AG08395 (cell line): ENCODE results near the gene GPR176.
"Not testable (repeated sequence)": the region's sequence is repeated elsewhere in the genome, so short reads cannot be mapped to it uniquely, and the experiment has no call there.

ENCODE experiments used
- DNase-seq: peaks from one replicate; pipeline ENCODE4 v3.0.0; 2012; ENCODE audit warnings: mixed read lengths, low spot score

GPR176 gene

DNA sequence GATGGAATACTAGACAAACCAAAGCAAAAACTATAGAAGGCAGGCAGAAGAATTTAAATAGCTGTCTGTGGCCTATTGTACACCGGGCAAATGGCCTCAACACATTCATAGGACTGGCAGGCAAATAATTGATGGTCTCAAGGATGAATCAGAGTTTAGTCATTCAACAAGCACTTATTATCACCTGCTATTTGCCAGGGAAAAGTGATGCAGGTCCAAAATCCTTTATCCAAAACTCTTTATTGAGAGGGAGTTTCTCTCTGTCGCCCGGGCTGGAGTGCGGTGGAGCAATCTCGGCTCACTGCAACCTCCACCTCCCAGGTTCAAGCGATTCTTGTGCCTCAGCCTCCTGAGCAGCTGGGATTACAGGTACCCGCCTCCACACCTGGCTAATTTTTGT is 16.1 kb upstream of the GPR176 start:
- no peak for DNase-seq

DNA sequence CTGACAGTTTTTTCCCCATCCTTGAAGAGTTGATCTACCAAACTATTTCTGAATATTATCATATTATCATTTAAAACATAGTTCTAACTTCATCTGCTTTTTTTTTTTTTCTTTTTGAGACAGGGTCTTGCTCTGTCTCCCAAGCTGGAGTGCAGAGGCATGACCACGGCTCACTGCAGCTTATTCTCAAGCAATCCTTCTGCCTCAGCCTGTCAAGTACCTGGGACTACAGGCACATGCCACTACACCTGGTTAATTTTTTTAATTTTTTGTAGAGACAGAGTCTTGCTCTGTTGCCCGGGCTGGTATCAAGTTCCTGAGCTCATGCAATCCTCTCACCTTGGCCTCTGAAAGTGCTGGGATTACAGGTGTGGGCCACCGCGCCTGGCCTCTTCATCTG is 15.2 kb upstream of the GPR176 start:
- DNase-seq, result no peak

DNA sequence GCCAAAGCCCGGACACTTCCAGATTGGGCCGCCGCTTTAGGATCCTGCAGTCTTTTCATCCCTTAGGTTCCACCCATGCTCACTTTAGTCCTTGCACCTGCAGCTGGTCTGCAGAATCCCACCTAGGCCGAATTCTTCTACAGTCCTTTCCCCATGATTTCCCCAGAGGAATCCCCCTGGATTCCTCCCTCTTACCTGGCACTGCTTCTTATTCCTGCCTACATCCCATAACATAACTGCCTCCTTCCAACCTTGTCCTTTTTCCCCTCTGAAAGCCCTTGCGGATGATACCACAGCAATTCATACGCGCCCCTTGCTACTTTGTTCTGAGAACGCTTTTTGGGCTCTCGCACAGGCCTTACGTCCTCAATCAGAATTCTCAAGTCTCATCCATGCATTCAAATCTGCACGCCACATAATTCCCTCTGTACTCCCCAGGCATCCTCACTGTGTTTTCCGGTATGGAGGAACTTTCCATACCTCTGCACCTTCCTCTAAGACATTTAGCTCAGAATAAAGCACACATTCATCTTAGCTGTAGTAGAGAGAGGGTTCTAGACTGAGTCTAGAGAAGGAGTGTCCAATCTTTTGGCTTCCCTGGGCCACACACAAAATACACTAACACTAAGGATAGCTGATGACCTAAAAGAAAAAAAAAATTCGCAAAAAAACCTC is 14.5 kb upstream of the GPR176 start:
- no peak for DNase-seq

DNA sequence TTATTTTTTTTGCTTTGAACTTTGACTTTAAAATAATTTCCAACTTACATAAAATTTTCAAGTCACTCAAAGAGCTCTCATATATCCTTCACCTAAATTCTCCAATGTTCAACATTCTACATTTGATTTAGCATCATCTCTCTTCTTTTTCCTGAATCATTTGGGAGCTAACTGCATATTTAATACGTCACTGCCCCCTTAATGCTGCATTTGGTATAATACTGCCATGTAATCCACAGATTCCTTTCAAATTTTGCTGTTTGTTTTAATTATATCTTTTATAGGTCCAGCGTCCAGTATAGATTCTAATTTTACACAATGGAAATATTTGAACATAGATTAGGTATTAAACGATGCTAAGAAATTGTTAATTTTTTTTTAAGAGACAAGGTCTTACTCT is 11.5 kb upstream of the GPR176 start:
- DNase-seq, result no peak

DNA sequence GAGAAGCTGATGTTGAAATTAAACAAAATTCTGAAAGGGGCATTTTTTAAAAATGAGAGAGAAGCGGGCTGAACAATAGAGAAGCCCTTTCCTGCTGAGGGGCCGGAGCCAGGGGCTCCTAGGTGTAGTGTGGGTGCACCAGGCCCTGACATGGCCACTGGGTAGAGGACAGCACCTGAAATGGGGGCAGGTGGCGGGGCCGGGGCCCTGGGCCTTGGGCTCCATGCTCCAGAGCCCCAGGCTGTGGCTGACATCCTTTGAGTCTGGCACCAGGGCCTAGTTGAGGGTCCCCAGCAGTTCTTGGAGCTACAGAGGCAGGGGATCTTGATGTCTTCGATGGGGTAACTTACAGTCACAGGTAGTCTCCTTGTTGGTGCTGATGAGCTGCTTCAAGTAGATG is 6.5 kb upstream of the GPR176 start:
- DNase-seq, result no peak

DNA sequence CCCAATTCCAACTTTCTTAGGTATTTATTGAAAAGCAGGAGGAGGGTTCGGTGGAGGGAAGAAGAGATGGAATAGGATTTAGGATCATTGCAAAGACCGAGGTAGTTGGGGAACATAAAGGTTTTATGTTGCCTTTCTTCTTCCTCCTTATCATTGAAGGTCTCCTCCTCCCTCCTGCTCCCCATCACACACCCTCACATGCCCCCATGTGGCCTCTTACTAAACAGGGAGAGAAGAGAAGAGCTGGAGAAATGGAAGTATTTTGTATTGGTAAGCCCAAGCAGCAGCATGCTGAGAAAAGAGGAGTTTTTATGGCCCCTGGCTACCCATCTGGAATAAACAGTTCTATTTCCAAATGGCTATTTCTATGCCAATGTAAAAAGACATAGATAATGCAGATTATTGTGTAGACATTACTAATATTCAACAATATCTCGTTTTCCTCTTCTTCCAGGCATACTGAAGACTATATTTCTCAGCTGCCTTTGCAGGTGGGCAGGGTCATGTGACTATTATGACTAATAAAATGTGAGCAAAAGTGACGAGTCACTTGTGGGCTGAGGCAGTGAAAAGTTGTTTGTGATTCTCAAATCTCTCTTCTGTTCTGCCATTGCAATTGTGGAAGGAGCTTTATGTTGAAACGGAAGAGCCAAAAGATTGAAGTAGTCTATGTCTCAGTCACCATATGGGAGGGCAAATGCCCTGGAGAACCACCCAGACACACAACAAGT is 5.2 kb upstream of the GPR176 start:
- no peak for DNase-seq

DNA sequence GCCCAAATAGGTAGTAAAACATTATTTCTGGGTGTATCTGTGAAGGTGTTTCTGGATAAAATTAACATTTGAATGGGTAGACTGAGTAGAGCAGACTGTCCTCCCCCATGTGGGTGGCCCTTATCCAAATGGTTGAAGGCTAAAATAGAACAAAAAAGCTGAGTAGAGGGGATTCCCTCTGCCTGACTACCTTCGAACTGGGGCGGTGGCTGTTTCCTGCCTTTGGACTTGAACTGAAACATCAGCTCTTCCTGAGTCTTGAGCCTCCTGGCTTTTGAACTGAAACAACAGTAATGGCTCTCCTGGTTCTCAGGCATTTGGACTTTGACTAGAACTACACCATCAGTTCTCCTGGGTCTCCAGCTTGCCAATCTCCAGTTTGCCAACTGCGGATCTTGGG is 4.4 kb upstream of the GPR176 start:
- no peak for DNase-seq

DNA sequence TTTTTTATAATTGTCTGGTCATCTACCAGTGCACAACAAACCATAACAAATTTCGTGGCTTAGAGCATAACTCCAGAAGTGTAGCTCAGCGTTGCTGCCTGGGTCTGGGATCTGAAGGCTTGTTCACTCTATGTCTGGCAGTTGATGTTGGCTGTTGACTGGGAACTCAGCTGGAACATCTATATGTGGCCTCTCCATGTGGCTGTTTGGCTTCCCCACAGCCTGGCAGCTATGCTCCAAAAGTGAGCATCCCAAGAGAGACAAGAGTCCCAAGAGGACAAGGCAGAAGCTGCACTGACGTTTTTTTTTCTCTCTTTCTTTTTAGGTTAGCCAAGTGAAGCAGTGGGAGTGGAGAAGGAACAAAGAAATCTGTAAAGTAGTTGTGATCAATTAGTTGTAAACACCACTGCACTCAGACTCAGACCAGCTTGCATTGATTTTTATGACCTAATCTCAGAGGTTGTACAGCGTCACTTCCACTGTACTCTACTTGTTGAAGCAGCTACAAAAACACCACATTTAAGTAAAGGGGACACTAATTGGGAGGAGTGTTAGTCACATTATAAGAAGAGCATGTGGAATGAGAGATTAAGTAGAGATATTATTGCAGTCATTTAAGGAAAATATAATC is 2.5 kb upstream of the GPR176 start:
- DNase-seq, result no peak

DNA sequence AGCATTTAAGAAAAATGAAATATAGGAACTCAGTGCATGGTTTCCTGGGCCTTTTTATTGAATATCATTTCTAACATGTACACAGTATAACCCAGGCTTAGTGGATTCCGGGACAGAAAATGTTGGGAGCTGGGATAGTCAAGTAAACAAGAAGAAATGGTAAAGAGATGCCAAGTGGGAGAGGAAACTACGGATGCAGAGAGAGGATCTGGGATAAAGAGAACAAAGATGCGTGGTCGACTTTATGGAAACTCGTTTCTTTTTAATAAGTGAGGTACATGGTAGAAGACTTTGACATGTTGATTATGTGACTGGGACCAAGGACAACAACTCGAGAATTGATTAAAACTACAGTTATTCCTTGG is 1.2 kb upstream of the GPR176 start:
- no peak for DNase-seq

DNA sequence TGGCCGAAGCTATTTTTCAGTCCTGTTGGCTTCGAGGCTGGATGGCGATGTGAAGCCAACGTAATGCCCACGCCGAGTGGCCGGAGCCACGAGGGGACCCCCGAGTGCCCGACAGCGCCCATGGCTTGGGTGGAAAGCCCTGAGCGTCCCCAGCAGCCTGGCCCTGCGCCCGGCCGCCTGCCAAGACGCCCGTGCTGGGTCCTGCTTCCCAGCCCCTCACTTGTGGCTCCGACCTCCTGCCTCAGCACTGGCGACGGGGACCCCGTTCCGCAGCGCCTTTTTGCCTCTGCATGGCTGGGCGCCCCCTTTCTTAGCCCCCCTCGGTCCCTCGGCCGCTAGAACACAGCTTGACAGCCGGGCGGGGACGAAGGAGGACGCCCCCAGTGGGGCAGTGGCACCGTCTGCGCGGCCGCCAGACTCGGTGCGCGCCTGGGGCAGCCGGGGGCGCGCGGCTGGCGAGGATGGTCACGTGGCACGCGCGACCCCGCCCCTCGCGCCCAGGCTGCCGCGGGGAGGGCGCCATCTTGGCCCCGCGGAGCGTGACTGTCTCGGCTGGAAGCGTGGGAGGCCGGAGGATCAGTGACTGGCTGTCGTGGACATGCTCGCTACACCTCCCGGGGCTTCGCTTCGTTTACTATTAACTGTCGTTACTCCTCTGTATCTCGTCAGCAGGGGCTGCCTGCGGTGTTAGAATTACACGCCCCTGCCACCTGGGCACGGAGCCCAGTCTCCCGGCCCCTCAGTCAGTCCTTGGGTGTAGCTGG is 626 bp upstream of the GPR176 start:
- peak; percentile 82 for DNase-seq

DNA sequence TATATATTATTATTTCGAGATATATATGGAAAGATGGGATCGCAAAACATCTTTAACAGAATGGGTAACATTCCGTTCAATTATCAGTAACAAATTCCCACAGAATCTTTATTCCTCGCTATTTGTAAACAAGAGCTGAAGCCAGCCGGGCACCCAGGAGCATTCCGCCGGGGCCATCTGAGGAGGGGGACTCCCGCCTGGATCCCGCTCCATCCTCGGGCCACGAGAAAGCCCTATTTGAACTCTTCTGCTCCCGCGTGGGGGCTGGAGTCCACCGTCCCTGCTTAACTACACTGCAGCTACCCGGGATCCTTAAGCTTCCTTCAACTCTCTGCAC is 687 bp downstream of the GPR176 start:
- DNase-seq, result peak; percentile 16

DNA sequence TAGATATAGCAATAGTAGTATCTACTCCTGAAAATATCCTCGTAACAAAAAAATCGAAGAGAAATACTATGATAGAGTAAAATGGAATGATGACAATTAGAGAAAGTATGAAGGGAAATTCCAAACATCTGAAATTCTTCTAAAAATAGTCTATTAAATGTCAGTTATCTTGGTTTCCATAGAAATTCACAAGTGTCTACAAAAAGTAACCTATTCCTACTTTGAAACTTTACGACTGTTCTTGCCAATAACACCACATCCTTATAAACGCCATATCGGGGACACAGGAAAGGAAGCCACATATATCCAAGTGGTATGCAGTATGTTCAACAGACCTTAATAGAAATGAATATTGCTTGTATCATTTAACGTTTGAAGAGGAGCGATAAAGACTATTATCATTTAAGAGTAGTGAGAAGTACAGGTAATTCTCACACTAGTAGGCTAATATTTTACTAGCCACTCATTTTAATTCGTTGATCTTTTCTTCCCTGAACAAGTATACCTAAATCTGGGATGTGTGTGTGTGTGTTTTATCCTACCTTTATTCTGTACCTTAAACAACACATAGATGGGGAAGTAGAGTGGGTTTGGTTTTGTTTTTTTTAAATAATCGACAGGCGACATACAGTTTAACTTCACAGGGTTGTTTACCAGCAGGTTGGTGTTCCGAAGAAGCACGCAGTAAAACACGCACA is 1.2 kb downstream of the GPR176 start:
- peak; percentile 76 for DNase-seq

DNA sequence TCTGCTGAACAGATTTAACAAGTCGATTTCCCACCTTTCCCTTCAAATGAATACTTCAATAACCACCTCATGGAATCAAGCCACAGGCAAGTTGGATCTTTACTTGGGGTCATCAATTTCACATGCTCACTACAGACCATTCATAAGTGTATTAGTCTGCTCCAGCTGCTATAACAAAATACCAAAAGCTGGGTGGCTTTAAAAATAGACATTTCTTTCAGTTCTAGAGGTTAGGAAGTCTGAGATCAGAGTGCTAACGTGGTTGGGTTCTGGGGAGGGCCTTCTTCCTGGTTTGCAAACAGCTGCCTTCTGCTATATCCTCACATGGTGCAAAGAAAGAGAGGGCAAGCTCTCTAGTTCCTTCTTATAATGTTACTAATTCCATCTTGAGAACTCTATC is 5.1 kb downstream of the GPR176 start:
- no peak for DNase-seq

DNA sequence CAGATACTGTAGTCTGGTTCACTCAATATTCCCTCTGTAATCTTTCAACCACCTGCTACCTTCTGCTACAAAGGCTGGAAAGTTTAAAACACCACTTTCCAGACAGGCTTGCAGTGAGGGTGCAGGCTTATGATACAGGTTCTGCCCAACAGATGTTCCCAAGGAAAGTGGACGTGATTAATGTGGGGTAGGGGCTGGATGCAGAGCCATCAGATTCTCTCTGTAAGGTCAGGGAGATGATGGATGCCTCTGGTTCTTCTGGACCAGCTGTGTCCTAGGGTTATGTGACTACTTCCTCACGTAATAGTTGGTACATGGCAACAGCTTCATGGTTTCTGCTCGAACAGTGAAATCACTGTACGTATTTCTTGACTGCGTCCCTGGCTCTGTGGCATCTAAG is 11.1 kb downstream of the GPR176 start:
- no peak for DNase-seq

DNA sequence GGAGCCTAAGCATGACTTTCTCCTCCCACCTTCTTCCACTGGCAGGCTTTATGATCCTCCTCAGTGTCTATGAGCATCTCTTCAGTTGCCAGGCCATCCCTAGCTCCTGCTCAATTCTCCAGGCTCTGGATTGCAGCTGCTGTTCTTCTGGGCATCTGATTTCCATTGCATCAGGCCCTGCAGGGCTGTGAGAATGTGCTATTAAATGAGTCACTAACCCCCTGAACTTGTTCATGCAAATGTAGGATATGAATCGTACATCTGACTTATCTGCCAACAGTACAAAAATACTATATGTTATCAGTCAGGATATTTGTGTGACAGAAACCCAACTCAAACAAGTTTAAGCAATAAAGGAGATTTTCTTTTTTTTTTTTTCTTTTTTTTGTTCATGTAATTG is 11.9 kb downstream of the GPR176 start:
- peak; percentile 91 for DNase-seq

DNA sequence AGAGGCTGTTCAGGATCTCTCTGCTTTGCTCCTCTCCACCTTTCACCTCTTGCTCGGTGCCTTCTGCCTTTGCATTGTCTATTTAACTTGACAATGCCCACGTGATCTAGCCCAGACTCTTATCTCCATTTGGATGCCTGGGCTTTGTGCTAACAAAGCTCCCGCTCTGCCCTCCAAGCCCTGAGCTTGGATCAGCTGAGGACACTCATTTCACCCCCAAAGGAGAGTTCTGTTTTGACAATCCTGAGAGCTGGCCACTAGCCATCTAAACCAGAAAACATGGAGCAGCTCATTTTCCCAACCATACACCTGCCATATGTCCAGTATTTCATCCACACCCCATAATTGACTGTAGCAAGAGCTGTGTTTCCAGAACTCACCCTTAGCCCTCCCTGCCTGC is 12.8 kb downstream of the GPR176 start:
- no peak for DNase-seq

DNA sequence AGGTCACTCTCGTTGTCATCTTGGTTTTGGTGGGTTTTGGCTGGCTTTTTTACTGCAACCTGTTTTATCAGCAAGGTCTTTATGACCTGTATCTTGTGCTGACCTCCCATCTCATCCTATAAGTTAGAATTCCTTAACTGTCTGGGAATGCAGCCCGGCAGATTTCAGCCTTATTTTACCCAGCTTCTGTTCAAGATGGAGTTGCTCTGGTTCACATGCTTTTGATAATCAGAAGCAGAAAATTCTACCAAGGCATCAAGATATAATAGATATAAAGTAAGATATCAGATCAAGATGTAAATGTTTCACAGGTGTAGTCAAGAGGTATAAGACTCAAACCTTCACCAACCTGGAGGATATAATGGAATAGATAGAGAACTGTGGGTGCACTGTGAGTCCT is 16.0 kb downstream of the GPR176 start:
- DNase-seq, result no peak

DNA sequence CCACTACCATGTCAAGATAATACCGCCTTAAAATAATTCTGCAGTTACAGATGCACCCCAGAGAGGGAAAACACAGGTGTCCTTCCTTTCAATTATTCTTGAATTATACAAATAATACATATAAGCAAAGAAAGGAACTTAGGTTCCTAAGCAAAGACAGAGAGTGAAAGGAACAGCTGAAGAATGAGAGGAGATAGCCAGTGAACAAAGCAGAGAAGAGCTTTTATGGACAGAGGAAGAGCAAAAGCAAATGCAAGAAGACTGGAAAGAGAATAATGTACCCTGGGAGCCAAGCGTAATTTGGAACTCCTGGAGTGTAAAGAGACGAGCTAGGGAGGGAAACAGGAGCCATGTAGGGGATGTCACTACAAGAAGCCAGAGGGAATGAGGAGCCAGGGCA is 21.7 kb downstream of the GPR176 start:
- no peak for DNase-seq

DNA sequence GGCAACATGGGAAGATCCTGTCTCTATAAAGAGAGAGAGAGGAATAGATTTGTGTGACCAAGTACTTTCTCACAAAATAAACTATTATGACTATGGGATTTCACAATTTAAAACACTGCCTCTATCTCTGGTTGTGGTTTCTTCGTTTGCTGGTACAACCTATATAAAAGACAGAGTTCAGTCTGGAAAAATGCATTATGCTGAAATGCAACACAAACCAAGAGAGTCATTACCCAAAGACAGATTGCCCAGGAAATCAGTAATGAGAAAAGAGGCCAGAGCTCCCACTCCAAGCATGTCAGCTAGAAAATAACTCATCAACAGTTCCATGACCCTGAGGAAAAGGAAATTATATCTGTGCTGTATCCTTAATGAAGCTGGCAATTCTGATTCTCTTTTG is 23.2 kb downstream of the GPR176 start:
- DNase-seq, result peak; percentile 30

DNA sequence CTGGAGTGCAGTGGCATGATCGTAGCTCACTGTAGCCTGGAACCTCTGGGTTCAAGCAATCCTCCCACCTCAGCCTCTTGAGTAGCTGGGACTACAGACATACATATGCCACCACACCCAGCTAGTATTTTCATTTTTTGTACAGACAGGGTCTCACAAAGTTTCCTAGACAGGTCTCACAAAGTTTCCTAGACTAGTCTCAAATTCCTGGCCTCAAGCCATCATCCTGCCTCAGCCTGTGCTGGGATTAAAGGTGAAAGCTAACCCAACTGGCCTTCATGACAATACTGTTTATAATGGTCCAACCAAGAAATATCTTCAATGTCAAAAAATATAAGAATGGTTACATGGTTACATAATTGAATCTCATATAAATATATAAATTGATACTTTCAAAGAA is 24.0 kb downstream of the GPR176 start:
- no peak for DNase-seq

DNA sequence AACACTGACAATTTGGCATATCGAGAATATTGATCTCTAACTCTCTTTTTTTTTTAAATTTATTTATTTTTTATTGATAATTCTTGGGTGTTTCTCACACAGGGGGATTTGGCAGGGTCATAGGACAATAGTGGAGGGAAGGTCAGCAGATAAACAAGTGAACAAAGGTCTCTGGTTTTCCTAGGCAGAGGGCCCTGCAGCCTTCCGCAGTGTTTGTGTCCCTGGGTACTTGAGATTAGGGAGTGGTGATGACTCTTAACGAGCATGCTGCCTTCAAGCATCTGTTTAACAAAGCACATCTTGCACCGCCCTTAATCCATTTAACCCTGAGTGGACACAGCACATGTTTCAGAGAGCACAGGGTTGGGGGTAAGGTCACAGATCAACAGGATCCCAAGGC is 27.0 kb downstream of the GPR176 start:
- DNase-seq, result not testable (repeated sequence)

DNA sequence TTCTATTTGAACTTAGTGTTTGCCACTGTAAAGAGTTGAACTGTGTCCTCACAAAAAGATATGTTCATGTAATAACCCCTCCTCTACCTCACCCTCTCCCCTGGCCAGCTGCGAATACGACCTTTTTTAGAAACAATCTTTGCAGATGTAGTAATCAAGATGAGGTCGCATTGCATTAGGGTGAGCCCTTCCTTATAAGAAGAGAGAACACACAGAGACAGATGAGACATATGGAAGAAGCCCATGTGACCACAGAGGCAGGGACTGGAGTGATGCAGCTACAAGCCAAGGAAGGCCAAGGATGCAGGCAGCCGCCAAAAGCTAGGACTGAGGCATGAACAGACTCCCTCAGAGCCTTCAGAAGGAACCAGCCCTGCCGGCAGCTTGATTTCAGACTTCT is 27.6 kb downstream of the GPR176 start:
- DNase-seq, result no peak
